GM12874 (cell line): ENCODE data around the gene AFAP1L1.

Source experiments
- CTCF ChIP-seq: IDR thresholded peaks from 2 replicates; pipeline ENCODE4 v1.5.1; 2011; ENCODE audit warnings: low read depth, mild to moderate bottlenecking, control low read depth, low read length, moderate library complexity; ENCODE audit not compliant: insufficient read depth

The AFAP1L1 gene

DNA sequence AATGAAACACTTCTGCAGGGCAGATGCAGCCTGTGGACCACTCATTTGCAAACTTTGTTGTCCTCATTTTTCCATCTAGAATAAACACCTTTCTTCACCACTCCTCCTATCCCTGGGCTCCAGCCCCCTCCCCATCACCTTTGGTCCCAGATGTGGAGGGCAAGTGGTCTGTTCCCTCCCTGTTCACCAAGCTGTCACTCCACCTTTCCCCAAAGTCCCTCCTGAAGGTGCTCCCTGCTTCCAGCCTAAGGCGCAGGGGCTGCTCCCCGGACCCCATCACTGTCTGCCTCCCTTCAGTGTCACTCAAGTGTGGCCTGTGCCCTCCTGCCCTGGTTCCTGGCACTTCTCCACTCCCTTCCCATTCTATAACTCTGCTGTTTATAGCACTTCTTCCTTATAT, 93.1 kb downstream of the AFAP1L1 start:
- TF ChIP-seq CTCF: no peak

- no peak for TF ChIP-seq CTCF
These were observed 93.8 kb downstream of the AFAP1L1 start for GRCh38 chr5:149365418-149365817.

DNA sequence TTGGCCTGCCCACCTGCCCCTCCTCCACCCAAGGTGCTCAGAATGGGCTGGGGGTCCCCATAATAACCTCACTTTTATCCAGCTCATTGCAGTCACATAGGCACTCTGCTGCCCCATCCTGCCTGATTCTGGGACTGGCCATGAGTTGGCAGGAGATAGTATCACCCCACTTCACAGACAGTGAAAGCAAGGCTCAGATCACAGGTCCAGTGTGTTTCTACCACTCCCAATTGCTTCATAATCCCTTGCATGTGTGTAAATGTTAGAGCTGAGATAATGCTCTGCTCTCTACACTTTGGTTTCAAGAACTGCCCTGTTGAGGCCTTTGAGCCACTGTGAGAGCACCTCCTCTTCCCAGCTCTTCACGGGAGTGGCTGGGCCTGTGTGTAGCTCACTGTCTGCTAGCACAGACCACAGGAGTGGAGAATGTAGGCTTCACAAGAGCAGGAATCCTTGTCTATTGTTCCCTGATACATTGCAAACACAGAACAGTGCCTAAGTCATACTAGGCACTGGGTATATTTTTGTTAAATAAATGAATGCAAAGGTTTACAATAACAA, 94.6 kb downstream of the AFAP1L1 start:
- TF ChIP-seq CTCF: no peak

GRCh38 chr5:149367249-149367971, 95.8 kb downstream of the AFAP1L1 start:
- peak; percentile 84 for TF ChIP-seq CTCF

GRCh38 chr5:149367972-149368645, 96.5 kb downstream of the AFAP1L1 start:
- no peak for TF ChIP-seq CTCF

DNA sequence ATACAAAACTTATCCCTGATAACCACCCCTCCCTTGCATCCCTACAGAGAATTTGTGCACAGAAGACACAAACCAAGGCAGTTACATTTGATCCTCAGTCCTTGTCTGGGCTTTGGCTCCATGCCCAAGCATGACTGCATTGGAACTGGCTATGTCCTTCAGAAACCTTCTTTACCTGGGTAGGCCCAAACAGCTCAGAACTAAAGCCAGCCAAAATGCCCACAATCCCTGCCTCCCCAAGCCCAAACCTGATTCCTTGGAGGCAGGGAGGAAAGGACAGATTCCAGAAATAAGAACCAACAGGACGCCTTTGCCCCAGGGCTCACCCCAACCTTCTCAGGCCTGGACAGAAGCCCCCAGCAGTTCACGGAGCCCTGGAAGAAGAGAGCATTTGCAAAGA, 99.2 kb downstream of the AFAP1L1 start:
- no peak for TF ChIP-seq CTCF

GRCh38 chr5:149371296-149371962, 99.8 kb downstream of the AFAP1L1 start:
- peak; percentile 91 for TF ChIP-seq CTCF
